Activated CD8-positive, alpha-beta memory T cell treated with anti-CD3 and anti-CD28 coated beads for 4 hours (primary cell): ENCODE data around the gene PITX1.

Source experiments
- DNase-seq, 2 donors: peaks; one replicate each; pipeline ENCODE4 v3.0.0-alpha.2; 2020; ENCODE audit warnings: low read depth in 2 of 2

PITX1 gene

GRCh38 chr5:135041726-135042125, 7.7 kb upstream of the PITX1 start:
- DNase-seq, result no peak

GRCh38 chr5:135041145-135041587, 7.1 kb upstream of the PITX1 start:
- DNase-seq, result no peak

- no peak for DNase-seq
These were observed 6.5 kb upstream of the PITX1 start for GRCh38 chr5:135040333-135041144.

- no peak for DNase-seq
These were observed 6.0 kb upstream of the PITX1 start for GRCh38 chr5:135040034-135040332.

DNA sequence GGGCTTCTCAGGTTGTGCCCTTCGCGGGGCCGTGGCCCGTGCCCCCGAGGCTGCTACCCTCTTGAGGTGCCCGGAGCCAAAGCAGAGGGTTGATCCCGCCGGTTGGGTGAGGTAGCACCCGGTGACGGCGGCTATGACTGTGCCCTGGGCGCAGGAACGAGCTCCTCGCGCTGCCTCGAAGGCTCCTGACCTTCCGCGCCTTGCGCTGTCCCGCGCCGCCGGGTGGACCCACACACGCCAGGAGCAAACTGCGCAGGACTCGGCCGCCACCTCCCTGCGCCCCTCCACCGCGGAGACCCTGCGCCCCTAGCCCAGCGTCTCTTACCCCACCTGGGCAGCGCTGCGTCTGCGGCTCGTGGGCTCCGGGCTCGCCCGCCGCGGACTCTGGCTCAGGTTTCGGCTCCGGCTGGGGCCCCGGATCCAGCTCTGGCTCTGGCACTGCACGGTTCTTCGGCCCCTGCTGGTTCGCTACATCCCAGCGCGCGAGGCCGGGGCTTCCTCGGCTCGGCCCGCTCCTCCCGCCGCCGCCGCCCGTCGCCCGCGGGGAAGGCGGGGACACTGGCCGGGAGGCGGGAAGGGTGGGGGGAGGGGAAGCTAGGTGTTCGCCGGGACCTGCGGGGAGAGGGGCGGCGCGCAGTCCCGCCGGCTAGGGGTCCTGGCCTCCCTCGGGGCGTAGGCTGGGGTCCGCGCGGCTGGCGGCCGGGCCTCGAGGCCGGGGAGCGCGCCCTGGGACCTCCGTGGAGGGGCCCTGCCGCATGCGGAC, 5.4 kb upstream of the PITX1 start:
- no peak for DNase-seq

DNA sequence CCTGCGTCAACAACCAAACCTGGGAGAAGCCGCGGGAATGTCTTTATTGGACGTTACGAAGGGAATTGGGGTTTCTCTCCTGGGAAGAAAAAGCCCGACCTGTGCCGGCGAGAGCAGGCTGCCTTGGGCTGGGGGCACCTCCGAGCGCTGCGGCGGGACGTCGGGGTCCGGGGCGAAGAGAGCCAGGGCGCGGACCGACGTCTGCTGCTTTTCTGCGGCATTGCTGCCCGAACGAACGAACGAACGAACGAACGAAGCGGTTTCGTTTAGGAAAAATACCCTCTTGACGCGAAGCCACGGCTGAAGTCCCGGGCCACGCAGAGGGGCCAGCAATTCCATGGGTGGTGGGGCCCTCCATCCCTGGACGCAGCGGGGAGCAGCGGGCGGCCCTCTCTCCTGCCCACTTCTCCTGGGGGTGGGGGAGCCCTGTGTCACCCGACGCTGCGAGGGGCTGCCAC, 4.8 kb upstream of the PITX1 start:
- DNase-seq, result no peak

DNA sequence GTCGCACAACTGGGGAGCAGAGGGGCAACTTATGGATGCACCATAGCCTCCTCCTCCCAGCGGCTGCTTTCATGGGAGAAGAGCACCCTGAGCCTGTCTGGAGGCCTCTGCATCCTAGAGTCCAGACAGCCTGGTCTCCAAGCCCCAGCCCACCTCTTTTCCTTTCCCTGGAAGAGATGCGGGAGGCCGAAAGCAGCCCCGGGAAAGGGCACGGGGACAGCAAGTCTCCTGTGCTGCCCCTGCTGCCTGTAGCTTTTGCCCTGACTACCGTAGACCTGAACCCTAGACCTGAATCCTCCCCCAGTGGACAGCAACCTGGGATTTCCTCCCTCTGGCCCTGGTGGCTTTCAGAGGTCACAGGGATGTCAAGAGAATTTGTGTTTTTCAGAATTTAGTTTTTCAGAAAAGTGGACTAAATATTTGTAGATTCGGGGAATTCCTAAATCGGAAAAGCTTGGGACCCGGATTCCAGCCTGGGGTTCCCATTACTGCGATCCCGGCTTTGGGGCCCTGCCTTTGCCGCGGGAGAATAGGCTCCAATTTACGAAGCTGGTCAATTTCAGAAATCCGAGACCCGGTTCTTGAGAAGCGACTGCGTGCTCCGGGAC, 4.3 kb upstream of the PITX1 start:
- DNase-seq, result no peak

GRCh38 chr5:135037519-135038204, 3.6 kb upstream of the PITX1 start:
- DNase-seq, result no peak

DNA sequence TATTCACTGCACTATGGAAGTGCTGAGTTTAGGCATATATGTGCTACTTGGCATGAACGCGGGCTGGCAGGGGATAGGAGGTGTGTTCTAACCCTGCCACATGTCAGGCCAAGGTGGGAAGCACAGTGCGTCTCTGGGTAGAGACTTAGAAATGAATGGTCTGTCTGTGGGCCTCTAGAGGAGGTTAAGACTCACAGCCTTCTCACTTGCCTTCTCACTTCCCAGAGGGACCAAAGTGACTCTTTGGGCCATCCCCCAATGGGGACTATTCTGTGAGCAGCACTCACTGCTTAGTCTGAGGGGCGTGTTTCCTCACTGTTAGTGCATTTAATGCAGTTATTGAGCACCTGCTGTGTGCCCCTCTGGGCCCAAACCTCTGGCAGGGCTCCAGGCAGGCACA, 2.4 kb upstream of the PITX1 start:
- no peak for DNase-seq

DNA sequence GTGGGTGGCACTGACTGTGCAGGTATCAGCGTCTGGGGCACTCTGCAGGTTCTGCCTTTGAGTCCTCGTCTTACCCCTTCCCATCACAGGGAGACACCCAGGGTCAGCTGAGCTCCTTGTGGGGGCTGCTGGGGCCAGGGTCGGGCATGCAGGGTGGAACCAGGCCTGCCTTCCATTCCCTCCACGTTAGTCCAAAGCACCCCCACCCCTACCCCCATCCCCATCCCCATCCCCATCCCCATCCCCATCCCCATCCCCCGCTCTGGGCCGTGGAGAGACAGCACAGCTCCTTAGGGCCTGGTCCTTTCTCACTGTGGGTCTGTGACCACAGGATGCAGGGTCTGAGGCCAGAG, 1.6 kb upstream of the PITX1 start:
- no peak for DNase-seq

GRCh38 chr5:135034963-135035677, 1.1 kb upstream of the PITX1 start:
- DNase-seq, result no peak

DNA sequence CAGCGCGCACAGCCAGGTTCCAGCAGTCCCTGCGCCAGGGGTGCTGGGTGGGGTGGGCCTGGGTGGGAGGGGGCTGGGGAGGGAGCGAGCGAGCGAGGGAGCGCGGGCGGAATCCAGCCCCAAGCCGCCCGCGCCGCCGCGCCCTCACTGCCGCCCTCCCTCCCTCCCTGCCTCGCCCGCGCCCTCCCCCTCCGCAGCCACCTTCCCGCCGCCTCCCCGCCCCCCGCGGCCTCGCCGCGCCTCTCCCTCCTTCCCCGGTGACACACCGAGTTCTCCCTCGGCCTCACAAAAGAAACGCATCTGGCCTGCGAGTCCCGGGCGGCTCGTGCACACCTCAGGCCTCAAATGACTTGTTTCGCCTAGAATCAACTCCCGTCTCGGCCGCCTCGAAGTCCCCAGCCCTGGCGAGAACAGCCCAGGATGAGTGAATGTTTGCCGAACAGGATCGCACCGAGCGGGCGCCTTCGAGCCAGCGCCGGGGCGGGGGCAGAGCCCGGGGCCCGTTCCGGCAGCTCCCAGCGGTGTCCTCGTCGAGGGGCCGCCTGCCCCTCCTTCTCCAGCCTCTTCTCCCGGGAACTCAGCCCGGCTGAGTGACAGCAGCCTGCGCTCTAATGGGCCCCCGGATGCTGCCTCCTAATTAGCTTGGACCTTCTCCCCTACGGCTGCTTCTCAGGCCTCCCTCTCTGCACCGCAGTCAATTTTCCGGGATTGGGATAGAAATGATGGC, 371 bp upstream of the PITX1 start:
- DNase-seq, result no peak

DNA sequence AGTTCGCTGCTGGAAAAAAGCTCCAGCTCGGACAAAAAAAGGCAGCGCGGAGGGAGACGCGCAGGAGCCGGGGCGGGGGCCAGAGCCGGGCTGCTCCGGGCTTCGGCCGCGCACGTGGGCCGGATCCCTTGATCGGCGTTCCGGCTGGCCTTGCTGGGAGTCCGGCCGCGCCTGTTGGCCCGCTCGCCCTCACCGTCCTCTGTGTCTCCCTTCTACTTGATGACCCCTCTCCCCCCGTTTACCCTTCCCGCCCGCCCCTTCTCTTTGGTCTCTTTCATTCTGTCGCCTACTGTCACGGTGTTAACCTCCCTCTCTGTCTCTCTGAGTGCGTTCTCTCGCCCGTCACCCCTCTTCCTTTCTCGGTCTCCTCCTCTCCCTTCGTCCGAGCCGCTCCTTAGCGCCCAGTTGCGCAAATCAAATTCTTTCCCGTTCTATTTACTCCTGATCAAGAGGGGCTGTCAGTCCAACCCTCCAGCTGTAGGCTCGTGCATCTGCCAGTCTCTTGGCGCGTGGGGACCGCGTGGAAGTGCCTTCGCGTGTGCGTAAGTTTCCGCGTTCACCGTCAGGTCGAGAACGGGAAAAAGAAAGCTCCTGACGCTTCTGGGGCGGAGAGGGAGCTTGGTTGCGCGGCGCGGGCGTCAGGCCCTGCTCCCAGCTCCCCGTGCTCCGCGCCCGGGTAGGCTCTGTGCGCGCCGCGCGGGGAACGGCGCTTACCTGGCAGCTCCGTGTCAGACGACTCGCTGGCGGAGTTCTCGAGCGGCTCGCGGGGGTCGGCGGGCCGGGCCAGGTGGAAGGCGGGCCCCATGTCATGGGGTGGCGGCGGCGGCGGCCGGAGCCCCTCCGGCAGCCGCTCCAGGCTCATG, 798 bp downstream of the PITX1 start:
- no peak for DNase-seq

- no peak for DNase-seq
These were observed 1.4 kb downstream of the PITX1 start for GRCh38 chr5:135032695-135032998.

DNA sequence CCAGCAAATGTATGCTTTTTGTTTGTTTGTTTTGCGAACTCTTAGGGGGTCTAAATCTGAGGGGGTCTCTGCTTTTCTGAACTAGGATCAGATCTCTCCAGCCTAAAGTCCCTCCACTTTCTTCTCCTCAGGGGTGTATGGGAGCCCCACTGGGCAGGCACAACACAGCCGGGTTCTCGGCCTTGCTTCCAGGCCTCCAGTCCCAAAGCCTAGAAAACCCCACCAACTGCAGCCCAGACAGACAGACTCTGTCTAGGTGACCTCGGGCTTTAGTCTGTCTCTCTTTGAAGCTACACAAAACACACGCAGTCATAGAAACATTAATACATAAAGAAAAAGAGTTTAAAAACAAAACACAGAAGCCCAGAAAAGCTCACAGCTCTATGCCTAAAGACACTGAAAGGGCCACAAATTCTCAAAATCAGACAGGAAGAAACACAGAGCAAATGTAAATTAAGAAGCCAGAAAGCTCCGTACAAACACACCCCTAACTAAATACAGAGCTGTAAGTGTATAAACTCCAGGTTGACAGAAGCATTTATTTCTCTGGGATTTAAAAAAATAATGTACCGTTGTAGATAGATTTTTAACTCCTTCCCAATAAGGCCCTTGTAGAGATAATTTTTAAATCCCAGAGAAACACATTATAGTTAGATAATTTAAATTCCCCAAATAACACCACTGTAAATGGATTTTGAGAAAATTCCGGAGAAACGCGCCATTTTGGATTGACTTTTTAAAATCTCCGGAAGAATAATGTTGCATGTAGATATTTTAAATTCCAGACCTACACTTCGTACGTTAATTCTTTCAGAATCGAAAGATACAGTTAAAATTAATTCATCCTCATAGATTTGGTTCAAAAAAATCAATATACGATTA, 2.0 kb downstream of the PITX1 start:
- DNase-seq, result no peak

DNA sequence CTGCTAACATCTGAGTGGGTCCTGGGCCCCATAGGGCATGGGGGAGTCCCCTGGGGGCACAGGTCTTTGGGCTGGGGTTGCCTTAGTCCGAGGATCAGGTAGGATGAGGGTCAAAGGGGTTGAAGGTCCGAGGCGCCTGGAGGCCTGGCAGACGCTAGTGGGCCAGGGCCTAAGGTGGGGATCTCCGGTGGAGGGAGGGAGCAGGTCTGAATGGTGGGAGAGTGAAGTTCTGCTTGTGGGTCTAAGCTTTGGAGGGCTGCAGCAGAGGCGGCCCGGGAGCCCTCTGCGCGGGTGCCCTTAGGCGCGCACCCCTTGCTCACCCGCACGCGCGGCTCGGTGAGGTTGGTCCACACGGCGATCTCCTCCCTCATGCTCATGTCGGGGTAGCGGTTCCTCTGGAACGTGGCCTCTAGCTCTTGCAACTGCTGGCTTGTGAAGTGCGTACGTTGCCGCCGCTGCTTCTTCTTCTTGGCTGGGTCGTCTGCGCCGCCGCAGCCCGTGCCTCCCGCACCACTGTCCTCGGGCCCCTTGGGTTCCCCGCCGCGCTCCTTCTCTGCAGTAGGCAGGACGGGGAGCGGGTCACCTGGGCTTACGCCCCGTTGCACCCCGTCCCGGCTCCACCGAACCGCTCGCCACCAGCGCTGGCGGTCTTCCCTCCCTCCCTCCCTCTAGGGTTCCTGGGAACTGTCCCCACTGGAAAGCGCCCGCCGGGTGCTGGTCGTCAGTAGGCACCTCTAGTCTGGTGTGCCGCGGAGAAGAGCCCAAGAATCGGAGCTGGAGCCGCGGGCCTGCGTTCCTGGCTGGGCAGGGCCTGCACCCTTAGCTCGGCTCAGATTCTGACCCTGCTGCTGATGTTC, 2.8 kb downstream of the PITX1 start:
- no peak for DNase-seq

GRCh38 chr5:135030123-135030955, 3.7 kb downstream of the PITX1 start:
- no peak for DNase-seq
